Stimulated activated CD4-positive, alpha-beta T cell treated with anti-CD3 and anti-CD28 coated beads, Interleukin-12 subunit alpha, Interleukin-12 subunit beta, amount 100 ng/mL, for 4 hours (primary cell): Measurements from ENCODE around the gene GZMB.
"Not testable (repeated sequence)": the region's sequence is repeated elsewhere in the genome, so short reads cannot be mapped to it uniquely, and the experiment has no call there.

Experiments used
- DNase-seq: peaks from one replicate; pipeline ENCODE4 v3.0.0-alpha.2; 2020

The GZMB gene

GRCh38 chr14:24634158-24634557 lies at the start of gene GZMB:
Gene GZMB, minus strand, starts transcription at chr14:24634190. Its CDS starts 30 bp downstream, at chr14:24634160.
- DNase-seq = peak; percentile 17

GRCh38 chr14:24681056-24681455 lies 47.1 kb upstream of the GZMB start:
- no peak for DNase-seq

DNA sequence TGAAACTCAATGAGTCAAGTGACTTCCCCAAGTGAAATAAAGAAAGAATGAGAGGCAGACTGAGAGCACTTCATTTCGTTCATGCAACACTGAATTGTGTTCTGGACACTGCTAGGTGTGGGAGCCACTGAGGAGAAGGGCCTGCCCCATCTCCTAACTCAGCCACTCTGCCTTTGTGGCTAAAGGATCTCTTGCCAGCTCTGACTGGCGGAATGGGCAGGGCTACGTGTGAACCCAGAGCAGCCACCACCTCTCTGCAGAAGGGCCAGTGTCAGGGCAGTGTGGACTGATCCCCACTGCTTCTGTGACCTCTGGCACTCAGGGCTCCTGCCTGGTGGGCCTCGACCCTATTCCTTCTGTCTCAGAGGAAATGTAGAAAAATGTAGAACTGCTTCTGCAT lies 46.5 kb upstream of the GZMB start:
- no peak for DNase-seq

DNA sequence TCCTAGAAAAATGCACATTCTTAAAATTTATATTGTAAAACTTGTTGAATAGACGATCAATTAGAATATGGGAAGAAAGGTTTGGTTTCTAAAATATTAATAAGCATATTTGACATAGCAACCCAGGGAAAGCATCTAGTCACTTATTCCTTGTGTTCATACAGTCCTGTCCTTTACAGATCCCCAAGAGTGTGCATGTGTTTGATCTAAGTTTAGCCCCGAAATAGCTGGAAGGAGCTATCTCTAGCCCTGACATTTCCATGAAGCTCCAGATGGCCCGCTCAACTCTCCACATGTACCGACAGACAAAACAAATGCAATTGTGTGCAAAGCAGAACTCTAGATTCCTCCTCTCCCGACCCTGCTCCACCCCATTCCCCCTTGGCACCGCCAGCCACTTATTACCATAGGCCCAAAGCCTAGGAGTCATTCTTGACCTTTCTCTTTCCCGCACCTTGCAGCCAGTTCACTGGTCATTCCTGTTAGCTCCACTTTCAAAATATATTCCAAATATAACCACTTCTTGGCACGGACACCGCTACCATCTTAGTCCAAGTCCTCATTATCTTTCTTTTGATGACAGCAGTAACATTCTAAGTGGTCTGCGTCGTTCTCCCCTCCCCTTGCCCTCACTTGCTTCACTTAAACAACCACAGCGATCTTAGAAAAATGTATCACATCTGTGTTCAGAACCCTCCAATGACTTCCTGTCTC lies 45.4 kb upstream of the GZMB start:
- DNase-seq = no peak

DNA sequence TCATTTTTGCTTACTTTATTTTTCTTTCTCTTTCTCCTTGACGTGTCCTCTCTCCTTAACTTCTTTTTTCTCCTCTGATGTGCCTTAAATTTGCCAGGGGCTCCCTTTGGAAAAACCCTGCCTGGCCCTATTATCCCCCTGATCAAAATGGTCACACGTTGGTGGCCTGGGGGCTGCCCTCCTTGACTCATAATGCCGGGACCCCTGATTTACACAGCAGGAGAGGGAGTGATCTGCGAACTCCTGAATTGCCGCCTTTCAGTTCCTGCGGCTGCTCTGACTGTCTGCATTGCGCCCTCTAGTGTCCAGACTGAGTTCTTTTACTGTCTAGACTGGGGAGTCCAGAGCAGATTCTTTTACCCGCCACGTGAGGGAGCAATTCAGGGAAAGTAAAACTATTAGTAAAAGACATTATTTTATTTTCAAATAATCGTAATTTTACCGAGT lies 44.8 kb upstream of the GZMB start:
- DNase-seq = peak; percentile 60

- DNase-seq = no peak
Observed at GRCh38 chr14:24677956-24678355, 44.0 kb upstream of the GZMB start.

GRCh38 chr14:24674204-24674970 lies 40.4 kb upstream of the GZMB start:
- DNase-seq = peak; percentile 16

GRCh38 chr14:24673534-24674203 lies 39.7 kb upstream of the GZMB start:
- peak; percentile 34 for DNase-seq

DNA sequence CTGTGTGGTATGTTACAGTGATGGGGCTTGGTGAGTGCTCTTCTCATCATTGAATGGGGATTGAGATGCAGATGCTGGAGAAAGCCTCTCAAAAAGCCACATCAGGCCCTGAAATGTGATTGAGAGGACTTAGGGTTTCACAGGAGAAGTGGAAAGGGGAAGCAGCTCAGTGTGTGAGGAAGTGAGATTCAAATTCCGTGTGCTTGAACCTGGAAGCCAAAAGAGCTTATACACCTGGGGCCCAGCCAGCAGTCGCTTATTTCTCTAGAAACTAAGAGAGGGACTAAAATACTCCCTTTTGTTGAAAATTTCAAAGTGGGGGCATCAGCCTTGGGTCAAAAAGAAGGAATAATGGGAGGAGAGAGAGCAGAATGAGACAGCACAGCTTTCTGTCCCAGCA lies 39.1 kb upstream of the GZMB start:
- DNase-seq = no peak

- DNase-seq = no peak
Observed at GRCh38 chr14:24670594-24670993, 36.6 kb upstream of the GZMB start.

DNA sequence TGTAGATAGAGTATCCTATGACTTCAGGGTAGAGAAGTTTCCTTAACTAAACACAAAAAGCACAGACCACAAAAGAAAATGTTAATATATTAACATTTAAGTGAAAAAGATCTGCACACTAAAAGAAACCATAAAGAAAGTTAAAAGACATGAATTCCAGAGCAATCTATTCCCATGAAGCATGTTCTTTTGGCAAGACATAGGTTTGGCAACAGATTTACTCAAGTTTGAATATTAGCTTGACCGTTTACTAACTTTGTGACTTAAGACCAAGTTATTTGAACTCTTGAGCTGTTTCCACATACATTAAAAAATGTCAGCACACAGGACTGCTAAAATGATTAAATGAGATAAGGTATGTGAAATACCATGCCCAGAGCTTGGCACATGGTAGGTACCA lies 35.7 kb upstream of the GZMB start:
- no peak for DNase-seq

DNA sequence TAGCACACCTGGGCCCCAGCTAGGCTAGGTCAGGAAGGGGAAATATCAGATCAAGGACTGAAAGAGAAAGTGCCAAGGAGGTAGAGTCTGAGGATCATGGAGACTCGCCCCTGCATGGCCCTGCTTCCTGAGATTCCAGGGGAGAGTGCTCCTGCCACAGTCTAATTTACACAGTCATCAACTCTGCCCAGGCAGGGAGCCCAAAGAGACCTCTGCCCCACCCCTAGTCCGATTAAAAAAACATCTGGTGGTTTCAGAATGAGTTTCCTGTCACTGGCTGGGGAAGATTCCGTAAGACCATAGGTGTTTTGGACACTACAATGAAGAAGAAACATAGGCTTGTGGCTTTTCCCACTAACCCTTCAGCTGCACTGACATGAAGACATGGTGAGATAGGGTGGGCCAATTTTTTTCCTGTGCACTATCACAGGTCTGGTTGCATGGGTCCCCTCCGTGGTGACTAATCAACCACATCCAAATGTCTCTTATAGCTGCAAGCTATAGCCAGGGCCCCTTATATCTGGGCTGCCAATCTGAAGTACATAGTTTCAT lies 31.5 kb upstream of the GZMB start:
- no peak for DNase-seq

DNA sequence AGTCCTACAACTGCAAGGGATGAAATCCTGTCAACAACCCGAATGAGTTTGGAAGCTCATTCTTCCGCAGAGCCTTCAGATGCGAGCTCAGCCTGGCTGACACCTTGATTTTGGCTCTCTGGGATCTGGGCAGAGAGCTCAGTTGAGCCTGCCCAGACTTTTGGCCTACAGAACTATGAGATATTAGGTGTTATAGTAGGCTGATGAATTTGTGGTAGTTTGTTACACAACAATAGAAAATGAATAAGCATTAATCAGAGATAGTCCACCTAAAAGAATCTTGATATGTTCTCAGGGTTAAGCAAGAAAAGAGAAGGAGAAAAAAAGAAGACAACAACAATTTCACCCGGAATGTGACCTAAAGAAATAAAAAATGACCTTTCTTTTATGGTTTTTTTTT lies 30.4 kb upstream of the GZMB start:
- no peak for DNase-seq

DNA sequence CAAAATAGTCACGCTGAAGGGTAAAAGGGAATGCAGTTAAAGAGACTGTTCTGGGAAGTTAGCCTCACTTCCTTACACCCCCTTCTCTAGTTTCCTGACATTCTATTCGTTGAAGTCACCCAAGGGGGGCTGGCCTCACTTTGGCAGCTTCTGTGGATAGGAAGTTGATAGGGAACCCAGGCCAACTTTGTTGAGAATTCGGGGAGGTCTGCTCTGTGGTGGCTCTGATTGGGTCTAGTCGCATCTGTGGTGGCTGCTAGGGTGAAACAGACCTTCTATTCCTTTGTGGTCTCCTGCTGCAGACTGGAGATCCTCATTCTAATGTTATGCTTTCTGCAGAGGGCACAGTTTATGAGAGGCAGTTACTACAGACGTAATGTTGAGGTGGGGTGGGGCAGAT lies 28.8 kb upstream of the GZMB start:
- no peak for DNase-seq

DNA sequence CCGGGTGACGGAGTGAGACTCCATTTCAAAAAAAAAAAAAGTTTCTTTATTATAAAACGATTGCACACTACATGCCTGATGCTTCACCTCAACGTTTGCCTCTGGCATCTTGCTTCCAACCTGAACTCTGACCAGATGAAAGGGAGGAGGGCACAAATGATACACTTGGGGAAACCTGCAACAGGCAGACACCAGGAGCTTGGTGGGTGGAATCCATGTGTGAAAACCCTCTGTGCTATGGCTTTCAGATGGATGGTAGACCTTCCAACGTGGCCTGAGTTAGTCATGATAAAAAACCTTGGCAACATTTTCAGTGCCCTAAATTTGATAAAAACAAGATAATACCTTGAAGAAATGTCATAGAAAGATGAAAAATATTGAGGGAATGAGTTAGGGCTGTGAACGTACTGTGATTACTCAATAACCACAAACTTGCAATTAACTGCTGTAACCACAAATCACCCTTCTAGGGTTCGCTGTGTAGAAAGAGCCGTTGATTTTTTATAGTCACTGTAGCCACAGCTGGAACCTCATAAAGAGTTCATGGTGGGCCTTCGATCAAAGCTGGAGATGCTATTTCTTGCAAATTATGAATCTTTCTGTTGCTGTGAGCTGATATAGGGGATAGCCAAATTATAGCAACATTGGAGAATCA lies 26.1 kb upstream of the GZMB start:
- no peak for DNase-seq

DNA sequence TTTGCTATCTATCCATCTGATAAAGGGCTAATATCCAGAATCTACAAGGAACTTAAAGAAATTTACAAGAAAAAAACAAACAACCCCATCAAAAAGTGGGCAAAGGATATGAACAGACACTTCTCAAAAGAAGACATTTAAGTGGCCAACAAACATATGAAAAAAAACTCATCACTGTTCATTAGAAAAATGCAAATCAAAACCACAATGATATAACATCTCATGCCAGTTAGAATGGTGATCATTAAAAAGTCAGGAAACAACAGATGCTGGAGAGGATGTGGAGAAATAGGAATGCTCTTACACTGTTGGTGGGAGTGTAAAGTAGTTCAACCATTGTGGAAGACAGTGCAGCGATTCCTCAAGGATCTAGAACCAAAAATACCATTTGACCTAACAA lies 14.4 kb upstream of the GZMB start:
- DNase-seq = not testable (repeated sequence)

DNA sequence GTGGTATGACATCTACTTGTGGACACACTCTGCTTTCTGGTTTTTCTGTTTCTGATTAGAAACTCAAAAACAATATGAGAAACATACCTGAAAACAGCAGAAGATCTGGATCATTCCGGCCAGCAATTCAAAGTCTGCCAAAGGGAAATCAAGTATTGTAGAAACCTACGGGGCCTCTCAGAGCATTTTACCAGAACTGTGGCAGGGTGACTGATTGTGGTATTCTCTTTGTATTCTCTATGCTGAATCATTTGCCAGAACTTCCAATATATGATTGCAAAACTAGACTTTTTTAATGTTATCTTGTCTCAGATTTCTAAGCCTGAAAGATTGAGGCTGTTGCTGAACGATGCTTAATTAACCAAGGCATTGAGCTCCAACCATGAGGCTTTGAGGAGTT lies 5.9 kb upstream of the GZMB start:
- DNase-seq = no peak

DNA sequence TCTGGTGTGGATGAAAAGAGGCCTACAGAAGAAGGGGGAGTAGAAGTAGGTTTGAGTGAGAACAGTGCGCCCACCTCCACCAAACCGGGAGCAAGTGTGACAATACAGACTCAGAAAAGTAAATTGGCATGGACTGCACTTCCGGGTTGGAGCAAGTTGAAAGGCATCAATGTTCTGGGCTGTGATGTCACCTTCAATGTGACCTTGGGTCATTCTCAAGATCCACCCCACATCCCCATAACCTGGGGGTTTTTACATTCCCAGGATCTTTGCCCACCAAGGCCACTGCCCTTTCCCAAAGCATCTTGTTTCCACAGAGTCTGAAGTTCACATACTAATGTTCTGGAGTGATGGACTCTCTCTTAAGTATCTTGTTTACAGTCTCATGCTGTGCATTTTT lies 5.3 kb upstream of the GZMB start:
- DNase-seq = no peak

DNA sequence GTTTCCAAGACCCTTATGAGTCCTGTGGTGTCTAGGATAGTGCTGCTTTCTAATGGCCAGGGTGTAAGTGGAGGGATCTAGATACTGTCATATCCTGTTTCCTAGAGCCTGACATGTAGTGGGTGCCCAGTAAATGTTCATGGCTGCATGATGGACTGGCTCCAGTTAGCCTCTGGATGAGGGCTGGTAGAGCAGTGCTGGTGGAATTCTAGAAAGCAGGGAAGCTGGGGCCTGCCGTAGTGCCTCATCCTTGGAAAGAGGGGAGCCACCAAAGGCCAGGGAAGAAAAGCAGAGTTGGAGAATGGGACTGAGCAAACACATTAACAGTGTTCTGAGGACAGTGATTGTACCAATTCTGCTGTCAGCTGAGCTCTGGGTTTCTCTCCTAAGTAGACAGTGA lies 637 bp downstream of the GZMB start:
- no peak for DNase-seq

DNA sequence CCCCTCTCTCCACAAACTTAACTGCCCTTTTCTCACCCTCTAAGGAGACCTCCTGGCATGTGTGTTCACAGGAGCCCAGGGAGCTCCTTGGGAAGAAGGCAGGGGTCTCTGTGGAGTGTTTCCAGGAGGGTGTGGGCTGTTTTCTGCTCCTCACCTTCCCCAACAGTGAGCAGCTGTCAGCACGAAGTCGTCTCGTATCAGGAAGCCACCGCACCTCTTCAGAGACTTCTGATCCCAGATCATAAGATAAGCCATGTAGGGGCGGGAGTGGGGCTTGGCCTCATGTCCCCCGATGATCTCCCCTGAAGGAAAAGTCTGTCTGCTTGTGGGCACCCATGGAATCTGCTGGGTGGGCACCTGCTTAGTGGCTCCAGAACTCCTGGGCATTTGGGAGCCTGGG lies 1.2 kb downstream of the GZMB start:
- no peak for DNase-seq

DNA sequence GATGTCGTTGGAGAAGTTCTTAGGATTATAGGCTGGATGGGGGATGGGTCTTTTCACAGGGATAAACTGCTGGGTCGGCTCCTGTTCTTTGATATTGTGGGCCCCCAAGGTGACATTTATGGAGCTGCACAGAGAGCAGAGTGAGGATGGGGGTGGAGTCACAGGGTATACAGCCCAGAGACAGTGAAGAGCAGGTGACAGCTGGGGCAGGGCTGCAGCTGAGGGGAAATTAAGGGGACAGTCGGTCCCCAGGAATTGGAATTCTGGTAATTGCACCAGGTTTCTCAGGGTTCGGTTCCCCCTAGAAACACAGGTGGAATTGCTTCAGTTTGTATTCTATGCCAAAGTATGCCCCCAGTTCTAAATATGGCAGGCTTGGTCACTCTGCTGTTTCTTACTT lies 1.7 kb downstream of the GZMB start:
- no peak for DNase-seq

DNA sequence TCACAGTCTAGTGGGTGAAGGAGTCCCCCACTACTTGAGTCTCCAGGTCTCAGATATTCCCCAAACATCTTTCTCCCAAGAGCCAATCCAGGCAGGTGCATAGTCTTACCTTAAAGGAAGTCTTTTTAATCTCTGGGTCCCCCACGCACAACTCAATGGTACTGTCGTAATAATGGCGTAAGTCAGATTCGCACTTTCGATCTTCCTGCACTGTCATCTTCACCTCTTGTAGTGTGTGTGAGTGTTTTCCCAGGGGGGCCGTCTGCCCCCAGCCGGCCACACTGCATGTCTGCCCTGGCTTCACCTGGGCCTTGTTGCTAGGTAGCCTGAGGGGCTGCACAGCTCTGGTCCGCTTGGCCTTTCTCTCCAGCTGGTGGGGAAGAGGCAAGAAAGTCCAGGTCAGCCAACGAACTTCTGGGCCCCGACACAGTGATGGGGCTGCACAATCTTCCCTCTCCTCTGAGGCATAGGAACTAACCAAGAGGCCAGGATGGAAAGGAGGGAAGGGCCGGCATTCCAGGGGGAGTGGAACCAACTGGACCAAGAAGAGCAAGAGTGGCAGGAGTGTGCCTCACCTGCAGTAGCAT lies 2.1 kb downstream of the GZMB start:
- DNase-seq = no peak
